Activated naive CD8-positive, alpha-beta T cell treated with anti-CD3 and anti-CD28 coated beads, Interleukin-2, amount 50 U/mL, for 24 hours (primary cell): ENCODE results near the gene PRICKLE2.

Source experiments
- ATAC-seq: fragments of 150-1000 bp; cut with Tn5 transposase; one replicate; pipeline ENCODE4 v1.10.0; 2021
- DNase-seq: peaks from one replicate; pipeline ENCODE4 v3.0.0; 2021
- H3K27ac Mint-ChIP-seq: one replicate; pipeline ENCODE4 v1.8.0; 2021; ENCODE audit warnings: mild to moderate bottlenecking, mixed read lengths
- H3K27me3 Mint-ChIP-seq: one replicate; pipeline ENCODE4 v1.8.0; 2021; ENCODE audit warnings: mixed read lengths
- H3K36me3 Mint-ChIP-seq: one replicate; pipeline ENCODE4 v1.8.0; 2021; ENCODE audit warnings: low read depth, mixed read lengths
- H3K4me1 Mint-ChIP-seq: one replicate; pipeline ENCODE4 v1.8.0; 2021; ENCODE audit warnings: mixed read lengths
- H3K4me3 Mint-ChIP-seq: one replicate; pipeline ENCODE4 v1.8.0; 2021; ENCODE audit warnings: mild to moderate bottlenecking, moderate library complexity, mixed read lengths
- H3K9me3 Mint-ChIP-seq: one replicate; pipeline ENCODE4 v1.8.0; 2021; ENCODE audit warnings: mixed read lengths

Gene PRICKLE2

DNA sequence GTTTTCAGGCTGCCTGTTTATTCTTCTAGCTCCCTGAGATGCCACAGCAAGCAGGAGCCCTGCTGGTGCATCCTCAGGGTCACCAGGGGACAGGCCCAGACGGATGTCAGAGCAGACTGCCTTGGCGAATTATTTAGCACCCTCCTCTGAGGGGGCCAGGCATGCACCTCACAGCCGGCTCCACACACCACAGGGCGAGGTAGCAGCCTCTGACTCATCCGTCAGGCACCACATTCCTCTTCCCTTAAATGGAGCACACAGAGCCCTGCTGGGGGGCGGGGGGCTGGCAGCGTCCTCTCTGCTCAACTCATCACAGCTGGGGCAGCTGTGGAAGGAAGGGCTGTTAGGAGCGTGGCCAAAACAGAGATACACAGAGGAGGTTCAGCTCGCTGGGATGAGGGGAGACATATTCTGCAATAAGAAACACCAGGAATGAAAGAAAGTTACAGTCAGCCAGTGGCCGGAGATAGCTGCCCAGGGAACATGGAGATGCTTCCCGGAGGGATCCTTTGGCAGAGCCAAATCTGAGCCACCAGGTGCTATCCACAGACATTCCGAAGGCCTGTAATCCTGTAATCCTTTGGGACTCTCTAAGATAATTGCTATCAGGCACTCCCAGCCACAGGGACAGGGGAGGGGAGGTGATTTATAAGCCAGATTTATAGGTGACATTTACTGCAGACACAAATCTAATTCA, 13.9 kb upstream of the PRICKLE2 start:
- DNase-seq (no peak), ATAC-seq (no peak)
- no peaks in the 10 kb centered on the region for H3K4me1 Mint-ChIP-seq
- H3K27ac Mint-ChIP-seq, result no peak overlapping the region
- no peaks in the 10 kb centered on the region for H3K36me3 Mint-ChIP-seq
- no peaks in the 10 kb centered on the region for H3K9me3 Mint-ChIP-seq
- peaks cover 5% of the 10 kb centered on the region for H3K27me3 Mint-ChIP-seq
- H3K4me3 Mint-ChIP-seq, result no peak overlapping the region

DNA sequence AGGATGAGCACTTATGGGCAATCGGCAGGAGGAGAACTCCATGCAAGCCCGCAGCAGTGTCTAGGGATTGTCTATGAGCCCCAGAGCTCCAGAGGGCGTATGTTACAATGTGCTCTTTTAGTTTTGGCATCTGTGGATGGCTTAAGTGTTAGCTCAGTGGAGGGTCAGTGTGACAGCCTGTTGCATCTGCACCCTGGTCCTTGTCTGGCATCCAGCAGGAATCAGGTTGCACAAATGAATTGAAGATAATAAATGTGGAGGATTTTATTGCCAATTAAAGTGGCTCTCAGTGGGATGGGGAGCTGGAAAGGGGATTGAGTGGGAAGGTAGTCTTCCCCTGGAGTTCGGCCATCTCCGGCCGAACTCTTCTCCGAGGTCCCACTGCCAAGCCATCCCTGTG, 11.8 kb upstream of the PRICKLE2 start:
- H3K27me3 Mint-ChIP-seq, result peaks cover 5% of the 10 kb centered on the region
- ATAC-seq, result no peak
- no peaks in the 10 kb centered on the region for H3K36me3 Mint-ChIP-seq
- H3K4me1 Mint-ChIP-seq, result no peaks in the 10 kb centered on the region
- no peak overlapping the region for H3K27ac Mint-ChIP-seq
- H3K9me3 Mint-ChIP-seq, result peaks cover 4% of the 10 kb centered on the region
- DNase-seq, result no peak
- no peak overlapping the region for H3K4me3 Mint-ChIP-seq

DNA sequence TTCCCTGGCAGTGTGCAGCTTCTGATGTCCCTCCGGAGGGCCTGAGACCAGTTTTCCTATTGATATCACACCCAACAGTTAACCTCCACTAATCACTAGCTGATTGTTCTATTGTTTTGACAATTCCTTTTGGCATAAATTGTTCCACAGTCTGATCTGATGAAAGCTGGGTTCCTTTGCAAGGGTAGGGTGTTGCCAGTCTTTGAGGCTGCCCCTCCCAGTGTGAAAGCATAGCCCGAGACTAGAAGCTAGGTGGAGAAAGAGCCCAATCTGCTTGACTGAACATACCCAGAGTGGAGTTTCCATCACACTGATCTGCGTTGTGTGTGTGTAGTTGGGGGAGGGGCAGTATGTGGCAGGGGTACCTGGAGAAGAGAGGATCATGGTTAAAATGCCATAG, 10.3 kb upstream of the PRICKLE2 start:
- no peak overlapping the region for H3K4me3 Mint-ChIP-seq
- H3K9me3 Mint-ChIP-seq, result peaks cover 4% of the 10 kb centered on the region
- DNase-seq (no peak), ATAC-seq (no peak)
- H3K36me3 Mint-ChIP-seq, result no peaks in the 10 kb centered on the region
- no peaks in the 10 kb centered on the region for H3K4me1 Mint-ChIP-seq
- no peak overlapping the region for H3K27ac Mint-ChIP-seq
- peaks cover 5% of the 10 kb centered on the region for H3K27me3 Mint-ChIP-seq

DNA sequence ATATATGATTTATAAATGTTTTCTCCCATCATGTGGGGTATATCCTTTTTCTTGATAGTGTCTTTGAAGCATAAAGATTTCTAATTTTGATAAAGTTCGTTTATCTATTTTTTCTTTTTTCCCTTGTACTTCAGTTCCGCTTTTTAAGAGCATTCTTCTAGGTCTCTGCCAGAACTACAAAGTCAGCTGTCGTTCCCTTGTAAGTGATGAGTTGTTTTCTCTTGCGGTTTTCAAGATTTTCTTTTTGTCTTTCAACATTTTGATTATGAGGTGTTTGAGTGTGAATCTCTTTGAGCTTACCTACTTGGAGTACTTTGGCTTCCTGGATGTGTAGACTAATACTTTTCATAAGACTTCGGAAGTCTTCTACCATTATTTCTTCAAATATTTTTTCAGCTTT, 9.3 kb upstream of the PRICKLE2 start:
- Mint-ChIP-seq H3K9me3 (peaks cover 4% of the 10 kb centered on the region), H3K27me3 (peaks cover 5% of the 10 kb centered on the region), H3K27ac (no peak overlapping the region), H3K36me3 (no peaks in the 10 kb centered on the region), H3K4me3 (no peak overlapping the region), H3K4me1 (no peaks in the 10 kb centered on the region)
- ATAC-seq (no peak), DNase-seq (no peak)

DNA sequence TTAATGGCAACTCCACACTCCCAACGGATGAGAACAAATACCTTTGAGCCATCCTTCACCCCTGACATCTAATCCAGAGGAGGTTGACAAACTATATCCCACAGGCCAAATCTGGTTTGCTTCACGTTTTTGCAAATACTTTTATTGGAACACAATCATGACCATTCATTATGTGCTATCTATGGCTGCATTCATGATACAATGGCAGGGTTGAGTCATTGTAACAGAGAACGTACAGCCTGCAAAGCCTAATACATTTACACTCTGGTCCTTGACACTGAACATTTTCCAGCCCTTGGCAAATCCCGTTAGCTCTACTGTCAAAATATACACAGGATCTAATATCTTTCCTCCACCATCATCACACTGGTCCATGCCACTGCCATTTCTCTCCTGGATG, 7.6 kb upstream of the PRICKLE2 start:
- Mint-ChIP-seq H3K4me1 (no peaks in the 10 kb centered on the region), H3K36me3 (no peaks in the 10 kb centered on the region), H3K9me3 (peaks cover 4% of the 10 kb centered on the region), H3K27ac (no peak overlapping the region), H3K4me3 (no peak overlapping the region), H3K27me3 (peaks cover 4% of the 10 kb centered on the region)
- DNase-seq (no peak), ATAC-seq (no peak)

DNA sequence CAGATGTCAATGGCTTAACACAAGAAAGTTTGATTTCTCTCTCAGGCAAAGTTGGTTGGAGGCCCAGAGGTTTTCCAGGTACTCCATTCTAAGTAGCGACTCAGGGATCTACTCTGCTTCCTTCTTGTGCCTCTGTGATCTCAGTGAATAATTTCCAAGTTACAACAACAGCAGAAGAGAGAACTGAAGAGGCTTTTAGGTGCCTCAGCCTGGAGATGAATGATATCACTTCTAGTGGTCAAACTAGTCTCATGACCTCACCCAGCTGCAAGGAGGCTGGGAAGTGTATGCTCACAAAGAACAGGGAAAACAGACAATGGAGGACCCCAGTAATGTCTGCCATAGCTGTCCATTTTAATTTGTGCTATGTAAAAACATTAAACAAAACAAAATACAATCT, 4.6 kb upstream of the PRICKLE2 start:
- DNase-seq (no peak), ATAC-seq (no peak)
- Mint-ChIP-seq H3K27me3 (peaks cover 6% of the 10 kb centered on the region), H3K4me1 (no peaks in the 10 kb centered on the region), H3K4me3 (no peak overlapping the region), H3K9me3 (peaks cover 4% of the 10 kb centered on the region), H3K27ac (no peak overlapping the region), H3K36me3 (no peaks in the 10 kb centered on the region)

DNA sequence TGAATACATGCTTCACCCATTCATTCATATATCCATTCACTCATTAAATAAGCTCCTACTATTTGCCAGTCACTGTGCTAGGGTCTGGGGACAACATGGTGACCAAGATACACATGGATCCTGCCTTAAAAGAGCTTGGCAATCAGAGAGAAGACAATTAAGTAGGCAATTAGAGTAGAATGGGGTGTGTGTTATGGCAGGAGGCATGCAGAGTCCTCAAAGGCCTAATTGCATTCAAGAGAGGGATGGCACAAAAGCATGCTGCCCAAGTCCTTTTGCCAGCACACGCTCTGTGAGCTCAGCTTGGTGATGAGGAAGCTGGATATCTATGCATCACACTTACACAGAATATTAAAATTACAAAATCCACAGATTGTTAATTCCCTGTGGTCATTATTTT, 2.8 kb upstream of the PRICKLE2 start:
- Mint-ChIP-seq H3K27me3 (peaks cover 3% of the 10 kb centered on the region), H3K4me3 (no peak overlapping the region), H3K9me3 (peaks cover 2% of the 10 kb centered on the region), H3K36me3 (no peaks in the 10 kb centered on the region), H3K27ac (no peak overlapping the region), H3K4me1 (no peaks in the 10 kb centered on the region)
- ATAC-seq, result no peak
- DNase-seq, result no peak

DNA sequence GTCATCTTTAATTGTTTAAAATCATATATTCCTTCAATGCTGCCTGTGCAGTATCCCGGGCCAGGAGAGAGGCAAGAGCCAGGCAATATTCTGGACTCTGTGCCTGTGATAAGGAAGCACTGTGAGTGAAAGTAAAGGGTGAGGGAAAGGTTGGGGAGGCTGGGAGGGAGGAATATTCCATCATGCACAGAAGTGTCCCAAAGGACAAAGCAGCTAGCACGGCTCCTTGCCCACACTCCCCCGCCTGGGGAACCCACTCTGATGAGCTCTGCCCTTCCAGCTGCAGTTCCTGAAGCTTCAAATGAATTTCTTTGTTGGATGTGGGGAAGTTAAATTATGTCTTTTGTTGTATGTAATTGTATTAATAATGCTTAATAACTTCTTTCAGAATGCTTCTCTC, 1.5 kb upstream of the PRICKLE2 start:
- H3K4me1 Mint-ChIP-seq, result no peaks in the 10 kb centered on the region
- no peaks in the 10 kb centered on the region for H3K9me3 Mint-ChIP-seq

DNA sequence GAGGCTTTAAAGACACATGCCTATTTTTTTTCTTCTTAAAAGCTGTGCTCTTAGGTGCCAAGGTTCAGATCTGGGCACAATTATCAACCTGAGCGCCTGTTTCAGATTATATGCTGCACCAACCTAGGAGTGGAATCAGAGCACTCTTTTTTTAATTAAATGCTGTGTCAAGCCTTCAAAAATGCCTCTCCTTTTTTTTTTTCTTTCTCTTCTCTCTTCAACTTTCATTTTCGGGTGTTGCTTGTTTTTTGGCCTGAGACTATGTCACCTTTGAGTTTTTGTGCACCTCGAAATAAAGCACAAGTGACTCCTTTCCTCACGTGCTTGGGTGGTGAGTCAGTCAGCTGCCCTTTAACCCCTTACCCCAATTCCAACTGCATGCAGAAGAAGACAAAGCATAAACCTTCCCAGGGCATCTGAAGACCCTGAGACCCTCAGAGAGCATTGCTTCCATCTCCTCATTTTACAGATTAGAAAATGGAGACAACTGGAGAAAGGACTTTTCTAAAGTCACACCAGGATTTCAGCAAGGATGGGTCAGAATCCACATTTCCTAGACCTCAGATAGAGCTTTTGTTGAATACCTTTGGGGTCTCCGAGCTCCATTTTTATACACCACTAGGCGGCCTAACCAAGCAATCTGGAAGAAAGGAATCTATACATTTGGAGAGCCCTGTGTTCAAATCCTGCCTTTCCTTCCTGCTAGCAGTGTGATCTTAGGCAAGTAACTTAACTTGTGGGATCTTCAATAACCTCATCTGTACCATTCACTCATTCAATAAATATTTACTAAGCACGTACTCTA, 631 bp upstream of the PRICKLE2 start:
- Mint-ChIP-seq H3K4me3 (no peak overlapping the region), H3K9me3 (no peaks in the 10 kb centered on the region), H3K27me3 (peaks cover 3% of the 10 kb centered on the region), H3K27ac (no peak overlapping the region), H3K36me3 (no peaks in the 10 kb centered on the region), H3K4me1 (no peaks in the 10 kb centered on the region)
- no peak for ATAC-seq
- DNase-seq, result no peak

More for the DNA sequence above, 1.5 kb upstream of the PRICKLE2 start:
- Mint-ChIP-seq H3K27me3 (peaks cover 3% of the 10 kb centered on the region), H3K4me3 (no peak overlapping the region), H3K36me3 (no peaks in the 10 kb centered on the region), H3K27ac (no peak overlapping the region)
- no peak for DNase-seq
- ATAC-seq, result no peak

DNA sequence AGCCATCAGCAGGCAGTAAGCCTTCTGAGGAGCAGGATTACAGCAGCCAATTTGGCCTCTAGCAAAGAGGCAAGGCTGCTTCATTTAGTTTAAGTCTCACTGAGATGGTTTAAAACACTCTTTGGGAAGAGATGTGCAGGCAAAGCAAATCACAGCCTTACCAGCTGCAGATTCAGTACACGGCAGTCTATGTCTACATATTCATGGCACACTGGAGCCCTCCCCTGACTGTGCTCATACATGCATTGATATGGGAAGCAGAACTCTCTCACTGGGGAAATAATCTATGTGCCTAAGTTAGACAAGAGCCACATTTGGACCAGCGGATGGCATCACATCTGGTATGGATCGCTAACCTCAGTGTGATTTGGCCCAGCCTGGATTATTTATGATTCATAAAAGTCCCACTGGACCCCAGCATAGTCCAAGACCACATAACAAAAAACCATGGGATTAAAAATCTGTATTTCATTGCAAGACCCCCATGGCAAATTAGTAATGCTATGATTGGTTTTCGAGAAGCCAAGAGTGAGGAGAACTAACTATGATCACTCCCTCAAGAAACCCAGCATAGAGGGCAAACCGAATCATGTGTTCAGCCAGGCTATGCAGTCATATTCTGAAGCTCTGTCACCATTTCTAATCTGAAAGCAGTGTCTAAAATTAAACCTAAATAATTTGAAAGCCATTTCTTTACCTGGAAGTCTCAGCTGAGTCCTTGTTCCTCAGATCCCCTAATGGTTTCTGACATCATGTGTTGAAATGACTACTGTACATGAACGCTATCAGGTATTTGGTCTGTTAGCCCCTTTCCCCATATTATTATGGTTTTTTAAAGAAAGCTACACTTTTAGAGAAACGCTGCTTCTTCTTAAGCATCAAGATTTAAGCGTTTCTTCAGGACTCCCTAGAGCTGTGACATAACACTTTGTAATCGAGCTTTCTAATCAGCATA, 1.2 kb downstream of the PRICKLE2 start:
- Mint-ChIP-seq H3K9me3 (no peaks in the 10 kb centered on the region), H3K4me3 (no peak overlapping the region), H3K27ac (no peak overlapping the region), H3K27me3 (peaks cover 3% of the 10 kb centered on the region), H3K4me1 (no peaks in the 10 kb centered on the region), H3K36me3 (no peaks in the 10 kb centered on the region)
- ATAC-seq (no peak), DNase-seq (no peak)

DNA sequence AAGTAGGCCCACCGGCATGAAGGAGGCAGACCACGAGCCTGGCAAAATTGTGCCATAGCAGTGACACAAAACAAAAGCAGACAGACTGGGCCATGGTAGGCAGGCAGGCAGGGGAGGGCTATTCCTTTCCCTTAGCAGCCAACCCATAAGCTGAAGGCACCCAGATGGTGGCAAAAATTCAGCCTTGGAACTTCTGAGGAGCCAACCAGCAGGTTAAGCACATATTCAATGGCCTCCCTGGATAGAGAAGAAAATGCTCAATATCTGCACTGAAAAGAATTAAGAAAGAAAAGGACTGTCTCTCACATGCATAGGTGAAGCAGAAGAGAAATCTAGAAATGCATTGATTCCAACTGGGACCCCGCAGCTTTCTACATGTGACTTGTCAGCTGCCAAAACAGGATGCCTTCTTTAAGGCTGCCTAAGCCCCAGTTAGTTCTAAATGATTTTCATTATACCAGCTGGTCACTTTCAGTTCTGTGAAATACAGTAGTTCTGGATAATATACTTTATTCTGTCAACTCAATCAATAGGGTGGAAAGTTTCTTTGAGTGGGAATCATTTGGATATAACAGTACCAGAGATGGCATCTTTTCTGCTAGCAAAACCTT, 2.7 kb downstream of the PRICKLE2 start:
- no peaks in the 10 kb centered on the region for H3K4me1 Mint-ChIP-seq
- H3K27me3 Mint-ChIP-seq, result peaks cover 3% of the 10 kb centered on the region
- no peak overlapping the region for H3K4me3 Mint-ChIP-seq
- ATAC-seq, result no peak
- no peaks in the 10 kb centered on the region for H3K9me3 Mint-ChIP-seq
- DNase-seq, result no peak
- no peaks in the 10 kb centered on the region for H3K36me3 Mint-ChIP-seq
- no peak overlapping the region for H3K27ac Mint-ChIP-seq

DNA sequence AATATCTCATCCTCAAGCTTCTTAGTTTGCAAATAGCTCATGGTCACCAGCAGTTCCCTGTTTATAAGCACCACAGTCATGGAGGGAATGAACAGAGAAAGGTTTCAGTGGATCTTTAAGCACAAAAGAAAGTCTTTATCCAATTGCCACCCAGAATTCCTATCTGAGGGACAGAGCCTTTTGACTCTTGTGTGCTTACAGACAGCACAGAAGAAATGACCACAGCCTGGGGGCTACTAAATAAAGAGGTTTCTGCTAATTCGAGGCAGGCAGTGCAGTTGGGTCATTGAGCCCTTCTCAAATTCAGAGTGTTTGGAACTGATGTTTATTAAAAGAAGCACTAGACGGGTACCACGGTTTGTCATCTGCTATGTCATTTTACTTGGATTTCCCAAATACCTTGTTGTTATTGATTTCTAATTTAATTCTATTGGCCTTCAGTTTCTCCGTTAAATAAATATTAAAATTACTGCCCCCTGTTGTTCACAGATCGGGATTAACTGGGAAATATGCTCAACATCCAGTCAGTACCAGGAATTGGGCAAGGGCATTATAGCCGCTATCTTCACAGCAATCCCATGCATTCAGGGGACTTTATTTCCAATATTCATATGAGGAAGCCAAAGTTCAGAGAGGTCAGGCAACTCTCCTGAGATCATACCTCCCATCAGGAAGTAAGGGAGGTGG, 3.6 kb downstream of the PRICKLE2 start:
- peaks cover 3% of the 10 kb centered on the region for H3K27me3 Mint-ChIP-seq
- H3K4me3 Mint-ChIP-seq, result no peak overlapping the region
- ATAC-seq (no peak), DNase-seq (no peak)
- no peaks in the 10 kb centered on the region for H3K9me3 Mint-ChIP-seq
- H3K27ac Mint-ChIP-seq, result no peak overlapping the region
- H3K36me3 Mint-ChIP-seq, result no peaks in the 10 kb centered on the region
- no peaks in the 10 kb centered on the region for H3K4me1 Mint-ChIP-seq

DNA sequence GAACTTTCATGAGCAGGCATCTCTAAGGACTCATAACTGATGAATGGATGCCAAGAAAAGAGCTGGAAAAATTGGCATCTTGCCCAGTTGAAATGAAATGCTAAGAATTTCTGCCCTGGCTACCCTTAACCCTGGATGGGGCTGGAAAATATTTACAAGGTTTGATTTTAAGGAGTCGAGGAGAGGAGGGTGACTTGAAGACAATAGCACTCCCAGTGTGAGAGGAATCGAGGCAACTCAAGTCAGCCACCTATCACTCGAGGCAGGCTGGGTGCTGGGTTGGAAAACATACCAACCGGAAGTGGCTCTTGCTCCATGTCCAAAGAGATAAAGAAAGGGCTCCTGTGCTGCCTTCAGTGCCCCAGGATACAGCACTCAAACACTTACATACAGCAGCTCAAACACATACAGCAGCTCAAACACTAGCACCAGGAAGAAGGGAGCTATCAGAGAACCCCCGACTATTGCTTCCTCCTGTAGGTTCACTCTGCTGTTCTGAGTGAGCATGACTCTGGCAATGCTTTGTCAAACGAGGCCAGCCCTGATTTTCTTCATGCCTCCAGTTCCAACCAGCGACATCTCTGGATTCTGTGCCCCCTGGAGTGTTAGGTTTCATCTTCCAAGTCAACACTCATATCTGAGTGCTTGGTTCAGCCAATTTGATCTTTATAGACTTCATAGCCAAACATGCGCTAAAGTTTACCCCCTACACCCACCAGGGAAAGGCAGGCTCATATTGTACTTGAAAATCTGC, 4.9 kb downstream of the PRICKLE2 start:
- Mint-ChIP-seq H3K9me3 (no peaks in the 10 kb centered on the region), H3K4me3 (no peak overlapping the region), H3K27ac (no peak overlapping the region), H3K36me3 (no peaks in the 10 kb centered on the region), H3K4me1 (no peaks in the 10 kb centered on the region), H3K27me3 (peaks cover 3% of the 10 kb centered on the region)
- DNase-seq (no peak), ATAC-seq (no peak)
